ENCODE measurements around the gene NDUFS1. TPM values are rescaled to one million over a fixed set of nuclear protein-coding genes. Genes with fewer than 3 reads are reported as not detected.
"Not testable (repeated sequence)": the region's sequence is repeated elsewhere in the genome, so short reads cannot be mapped to it uniquely, and the experiment has no call there.

NDUFS1 gene
- total RNA-seq, 1 donor from 2014 or later: 47.3 TPM

DNA sequence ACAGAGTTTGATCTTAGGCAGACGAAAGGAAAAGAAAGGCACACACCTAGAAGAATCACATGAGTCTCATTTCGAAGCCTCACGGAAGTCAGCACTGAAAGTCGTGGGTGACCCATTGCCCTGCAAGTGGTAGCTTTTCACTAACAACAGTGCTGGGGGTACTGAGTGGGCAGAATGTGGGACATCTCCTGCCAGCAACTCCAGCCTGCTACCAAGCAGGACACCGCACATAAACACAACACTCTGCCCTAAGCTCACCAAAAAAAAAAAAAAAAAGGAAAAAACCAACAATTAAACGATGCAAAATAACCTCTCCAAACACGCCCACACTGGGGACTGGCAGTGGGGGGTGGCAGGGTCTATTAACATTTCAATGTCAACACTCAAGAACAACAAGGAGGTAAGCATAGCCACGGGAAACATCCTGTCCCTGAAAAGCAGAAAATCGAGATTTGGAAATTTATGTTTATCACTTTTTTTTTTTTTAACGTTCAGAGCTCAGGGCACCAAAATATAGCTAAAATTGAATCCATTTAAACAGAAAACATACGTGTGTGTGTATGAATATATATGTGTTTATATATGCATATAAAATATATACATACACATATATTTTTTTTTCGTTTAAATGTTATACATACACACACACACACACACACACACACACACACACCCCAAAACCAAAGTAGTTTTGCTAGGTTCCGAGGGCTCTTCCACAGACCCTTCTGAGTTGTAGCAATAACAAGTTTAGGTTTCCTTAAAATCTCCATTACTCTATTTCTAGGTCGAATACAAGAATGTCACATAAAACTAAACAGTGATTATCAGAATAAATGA, 75.4 kb downstream of the NDUFS1 start:
- ChIA-PET CTCF (interaction anchor here (0.7 kb wide), 1 partner anchor 71 kb away, joined by 3 read pairs; no protein-coding TSS in a partner anchor), POLR2A (interaction anchor here (0.6 to 1.2 kb wide), 8 partner anchors 33 to 1885 kb away, joined by 3 to 9 read pairs (median 4); partner anchors contain the start of genes EEF1B2 and NDUFS1)
- Mint-ChIP-seq H3K27ac (peak overlapping the region; percentile 95), H3K36me3 (ENCODE audit: low read depth) (peaks cover 16% of the 10 kb centered on the region), H3K4me1 (peaks cover 53% of the 10 kb centered on the region), H3K4me3 (peak overlapping the region; percentile 95), H3K27me3 (no peaks in the 10 kb centered on the region), H3K9me3 (no peaks in the 10 kb centered on the region)
- no peak for TF ChIP-seq CTCF (IDR thresholded peaks at IDR 0.05)
- ATAC-seq (ENCODE audit: low read depth): no peak
- intact Hi-C loops (cut with micrococcal nuclease): loop anchor here (2.0 to 10.0 kb wide), 3 partner anchors 1081 to 1541 kb away; partner anchors contain the start of genes CREB1, KLF7 and METTL21A
- DNase-seq: no peak

DNA sequence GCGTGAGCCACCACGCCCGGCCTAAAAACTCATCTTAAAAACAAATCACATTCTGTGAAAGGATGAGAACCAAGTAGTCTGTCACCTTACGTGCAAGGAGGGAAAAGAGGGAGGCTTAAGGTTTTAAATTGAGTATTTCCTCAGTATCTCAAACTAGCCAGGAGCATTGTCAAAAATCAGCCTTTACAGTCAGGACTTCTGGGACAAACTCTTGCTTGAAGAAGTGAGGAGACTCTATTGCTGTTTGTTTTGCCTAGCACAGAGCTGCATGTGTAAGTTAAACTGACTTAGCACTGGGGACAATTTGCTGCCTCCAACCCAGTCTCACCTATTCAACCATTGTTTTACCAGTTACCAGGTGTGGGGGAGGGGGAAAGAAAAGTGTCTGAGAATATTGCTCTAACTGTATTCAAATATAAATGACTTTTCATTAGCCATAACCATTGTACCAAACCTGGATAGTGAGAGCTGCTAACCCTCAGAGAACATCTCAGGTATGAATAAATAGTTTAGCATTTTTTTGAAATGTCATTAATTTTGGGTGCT, 76.9 kb downstream of the NDUFS1 start:
- no peak overlapping the region for H3K27ac Mint-ChIP-seq
- no peaks in the 10 kb centered on the region for H3K9me3 Mint-ChIP-seq
- TF ChIP-seq CTCF (IDR thresholded peaks at IDR 0.05): no peak
- no peaks in the 10 kb centered on the region for H3K27me3 Mint-ChIP-seq
- H3K36me3 Mint-ChIP-seq (ENCODE audit: low read depth): peaks cover 19% of the 10 kb centered on the region
- H3K4me1 Mint-ChIP-seq: peaks cover 56% of the 10 kb centered on the region
- ATAC-seq (ENCODE audit: low read depth): no peak
- H3K4me3 Mint-ChIP-seq: no peak overlapping the region
- POLR2A ChIA-PET: no interaction called here
- CTCF ChIA-PET: no interaction called here
- DNase-seq: no peak
- intact Hi-C loops (cut with micrococcal nuclease): loop anchor here (10.0 kb wide), 2 partner anchors 1082 to 1542 kb away; partner anchors contain the start of genes KLF7 and METTL21A

GRCh38 chr2:206080927-206081326, 78.3 kb downstream of the NDUFS1 start:
- TF ChIP-seq CTCF (IDR thresholded peaks at IDR 0.05): no peak
- no peak overlapping the region for H3K27ac Mint-ChIP-seq
- CTCF ChIA-PET: no interaction called here
- H3K4me1 Mint-ChIP-seq: peaks cover 51% of the 10 kb centered on the region
- peak overlapping the region; percentile 16 for H3K4me3 Mint-ChIP-seq
- DNase-seq: no peak
- H3K9me3 Mint-ChIP-seq: no peaks in the 10 kb centered on the region
- intact Hi-C loops (cut with micrococcal nuclease): loop anchor here (10.0 kb wide), 2 partner anchors 1084 to 1544 kb away; partner anchors contain the start of genes KLF7 and METTL21A
- ATAC-seq (ENCODE audit: low read depth): no peak
- no peaks in the 10 kb centered on the region for H3K27me3 Mint-ChIP-seq
- H3K36me3 Mint-ChIP-seq (ENCODE audit: low read depth): peaks cover 16% of the 10 kb centered on the region
- POLR2A ChIA-PET: no interaction called here

- POLR2A ChIA-PET: interaction anchor here (0.5 kb wide), 1 partner anchor 22 kb away, joined by 3 read pairs; no protein-coding TSS in a partner anchor
- ATAC-seq (ENCODE audit: low read depth): no peak
- Mint-ChIP-seq H3K4me3 (no peak overlapping the region), H3K27me3 (no peaks in the 10 kb centered on the region), H3K27ac (no peak overlapping the region), H3K4me1 (peaks cover 51% of the 10 kb centered on the region), H3K9me3 (no peaks in the 10 kb centered on the region), H3K36me3 (ENCODE audit: low read depth) (peaks cover 14% of the 10 kb centered on the region)
- intact Hi-C loops (cut with micrococcal nuclease): loop anchor here (10.0 kb wide), 2 partner anchors 1085 to 1545 kb away; partner anchors contain the start of genes KLF7 and METTL21A
- no peak for TF ChIP-seq CTCF (IDR thresholded peaks at IDR 0.05)
- DNase-seq: no peak
- CTCF ChIA-PET: no interaction called here
Observed at GRCh38 chr2:206079699-206080465, 79.4 kb downstream of the NDUFS1 start.

- ATAC-seq (ENCODE audit: low read depth); H3K27ac Mint-ChIP-seq; H3K4me3 Mint-ChIP-seq; CTCF ChIA-PET; intact Hi-C loops (cut with micrococcal nuclease); H3K9me3 Mint-ChIP-seq; H3K27me3 Mint-ChIP-seq; DNase-seq: not testable (repeated sequence)
- Mint-ChIP-seq H3K36me3 (ENCODE audit: low read depth) (peaks cover 11% of the 10 kb centered on the region), H3K4me1 (peaks cover 52% of the 10 kb centered on the region)
- POLR2A ChIA-PET: interaction anchor here (1.3 kb wide), 1 partner anchor 8 kb away, joined by 3 read pairs; the partner anchor contains the start of gene INO80D
Observed at GRCh38 chr2:206077879-206078278, 81.4 kb downstream of the NDUFS1 start.
